ENCODE data around the gene CPEB4.

DNA sequence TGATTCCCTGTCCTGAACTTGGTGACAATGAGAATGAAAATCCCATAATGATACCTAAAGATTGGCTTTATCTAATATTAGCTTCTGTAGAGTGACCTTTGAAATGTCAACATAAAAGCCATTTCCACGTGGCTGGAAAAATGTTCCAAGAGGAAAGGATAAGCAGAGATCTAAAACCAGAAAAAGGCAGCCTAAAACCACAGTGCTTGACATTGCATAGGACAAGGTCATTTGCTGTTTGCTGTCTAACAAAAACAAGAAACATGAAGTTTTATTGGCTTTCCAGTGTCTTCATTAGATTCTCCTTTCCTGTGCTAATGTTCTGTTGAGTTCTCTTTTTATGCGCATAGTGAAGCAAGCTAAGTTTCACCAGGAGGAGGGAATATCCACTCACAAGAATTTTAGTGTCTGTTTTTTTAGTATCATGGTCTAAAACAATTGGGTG lies 44.6 kb downstream of the CPEB4 start:
- TF ChIP-seq, protein P1, sequence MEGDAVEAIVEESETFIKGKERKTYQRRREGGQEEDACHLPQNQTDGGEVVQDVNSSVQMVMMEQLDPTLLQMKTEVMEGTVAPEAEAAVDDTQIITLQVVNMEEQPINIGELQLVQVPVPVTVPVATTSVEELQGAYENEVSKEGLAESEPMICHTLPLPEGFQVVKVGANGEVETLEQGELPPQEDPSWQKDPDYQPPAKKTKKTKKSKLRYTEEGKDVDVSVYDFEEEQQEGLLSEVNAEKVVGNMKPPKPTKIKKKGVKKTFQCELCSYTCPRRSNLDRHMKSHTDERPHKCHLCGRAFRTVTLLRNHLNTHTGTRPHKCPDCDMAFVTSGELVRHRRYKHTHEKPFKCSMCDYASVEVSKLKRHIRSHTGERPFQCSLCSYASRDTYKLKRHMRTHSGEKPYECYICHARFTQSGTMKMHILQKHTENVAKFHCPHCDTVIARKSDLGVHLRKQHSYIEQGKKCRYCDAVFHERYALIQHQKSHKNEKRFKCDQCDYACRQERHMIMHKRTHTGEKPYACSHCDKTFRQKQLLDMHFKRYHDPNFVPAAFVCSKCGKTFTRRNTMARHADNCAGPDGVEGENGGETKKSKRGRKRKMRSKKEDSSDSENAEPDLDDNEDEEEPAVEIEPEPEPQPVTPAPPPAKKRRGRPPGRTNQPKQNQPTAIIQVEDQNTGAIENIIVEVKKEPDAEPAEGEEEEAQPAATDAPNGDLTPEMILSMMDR (IDR thresholded peaks at IDR 0.05) = no peak
- no peak for TF ChIP-seq POLR2A (IDR thresholded peaks at IDR 0.05)

Measured in vagina (tissue), 2 donors.